Bladder microvascular endothelial cell (primary cell): ENCODE results near the gene KDM4E. TPM values are rescaled to one million over a fixed set of nuclear protein-coding genes. Genes with fewer than 3 reads are reported as not detected.

ENCODE experiments used
- total RNA-seq: library from RNA; depleted of rRNA; stranded (reverse); fragments of >200 nt; gene quantifications from 2 replicates; pipeline ENCODE4 v1.2.3, GENCODE V29; 2014

Gene KDM4E
- total RNA-seq = not detected in 2 replicates

DNA sequence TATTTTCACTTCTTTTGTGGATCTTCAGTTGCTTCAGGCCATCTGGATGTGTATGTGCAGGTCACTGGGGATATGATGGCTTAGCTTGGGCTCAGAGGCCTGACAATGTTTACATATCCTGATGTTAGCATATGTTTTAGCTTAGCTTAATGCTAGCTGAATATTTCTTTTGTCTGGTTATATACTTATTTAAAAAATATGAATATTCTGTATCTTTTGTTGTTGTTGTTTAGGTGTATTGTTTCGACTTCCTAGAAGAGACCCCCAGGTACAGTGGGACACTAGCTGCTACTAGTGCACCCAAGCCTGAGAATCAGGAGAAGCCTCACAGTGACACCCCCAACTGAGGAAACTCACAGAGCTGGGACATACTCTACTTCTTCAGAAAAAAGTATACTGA lies at the start of gene KDM4E:
Gene KDM4E (plus strand): TSS at position 301 of the 400 bp plus-strand sequence. CDS start 300 bp downstream, outside the sequence.

GRCh38 chr11:95049122-95049521 lies 24.1 kb downstream of the KDM4E start, which contains the start of gene KDM4F:
Gene KDM4F, plus strand, starts transcription at chr11:95049422.

GRCh38 chr11:95066716-95067038 lies 41.6 kb downstream of the KDM4E start, which contains the start of gene SRSF8:
Gene SRSF8, plus strand, starts transcription at chr11:95066919. Its CDS starts 308 bp downstream, at chr11:95067227.

Other genes starting within 250 kb of the KDM4E start
- gene CWC15, start 51.7 kb upstream of the KDM4E start, total RNA-seq = 27.2 and 46.6 TPM in 2 replicates
- gene KDM4D, start 51.5 kb upstream of the KDM4E start, total RNA-seq = 0.38 and 0.49 TPM in 2 replicates
- gene KDM4F, start 24.2 kb downstream of the KDM4E start, total RNA-seq = not detected in 2 replicates
- gene SRSF8, start 41.7 kb downstream of the KDM4E start, total RNA-seq = 11.7 and 16.7 TPM in 2 replicates
- gene ENDOD1, start 64.6 kb downstream of the KDM4E start, total RNA-seq = 18.8 and 27.8 TPM in 2 replicates
- gene SESN3, start 205.9 kb downstream of the KDM4E start, total RNA-seq = 19.3 and 36.4 TPM in 2 replicates